ENCODE results near the gene DNAL4.

The DNAL4 gene

DNA sequence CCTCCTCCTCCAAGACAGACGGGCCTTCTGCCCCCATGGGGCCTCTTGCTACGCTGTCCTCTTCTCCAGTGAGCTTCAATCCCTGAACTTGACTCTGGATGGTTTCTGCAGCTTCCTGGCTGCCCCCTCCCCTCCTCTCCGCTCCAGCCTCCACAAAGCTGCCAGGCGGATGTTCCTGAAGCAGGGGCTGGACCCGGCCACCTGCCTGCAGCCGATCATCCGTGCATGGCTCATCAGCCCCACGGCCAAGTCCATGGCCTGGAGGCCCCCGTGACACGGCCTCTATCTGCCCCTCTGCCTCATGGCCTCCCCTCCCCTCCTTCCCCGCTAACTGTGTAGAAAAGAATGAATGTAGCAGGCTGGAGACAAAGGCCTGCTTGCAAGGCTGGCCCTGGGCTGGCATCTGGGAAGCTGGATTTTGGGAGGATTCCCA, 31.4 kb downstream of the DNAL4 start:
- Mint-ChIP-seq H3K27me3 (no peaks in the 10 kb centered on the region), H3K36me3 (no peaks in the 10 kb centered on the region), H3K4me3 (no peak overlapping the region), H3K9me3 (ENCODE audit: low read depth) (no peaks in the 10 kb centered on the region), H3K4me1 (ENCODE audit: low read depth) (peaks cover 21% of the 10 kb centered on the region), H3K27ac (no peak overlapping the region)

DNA sequence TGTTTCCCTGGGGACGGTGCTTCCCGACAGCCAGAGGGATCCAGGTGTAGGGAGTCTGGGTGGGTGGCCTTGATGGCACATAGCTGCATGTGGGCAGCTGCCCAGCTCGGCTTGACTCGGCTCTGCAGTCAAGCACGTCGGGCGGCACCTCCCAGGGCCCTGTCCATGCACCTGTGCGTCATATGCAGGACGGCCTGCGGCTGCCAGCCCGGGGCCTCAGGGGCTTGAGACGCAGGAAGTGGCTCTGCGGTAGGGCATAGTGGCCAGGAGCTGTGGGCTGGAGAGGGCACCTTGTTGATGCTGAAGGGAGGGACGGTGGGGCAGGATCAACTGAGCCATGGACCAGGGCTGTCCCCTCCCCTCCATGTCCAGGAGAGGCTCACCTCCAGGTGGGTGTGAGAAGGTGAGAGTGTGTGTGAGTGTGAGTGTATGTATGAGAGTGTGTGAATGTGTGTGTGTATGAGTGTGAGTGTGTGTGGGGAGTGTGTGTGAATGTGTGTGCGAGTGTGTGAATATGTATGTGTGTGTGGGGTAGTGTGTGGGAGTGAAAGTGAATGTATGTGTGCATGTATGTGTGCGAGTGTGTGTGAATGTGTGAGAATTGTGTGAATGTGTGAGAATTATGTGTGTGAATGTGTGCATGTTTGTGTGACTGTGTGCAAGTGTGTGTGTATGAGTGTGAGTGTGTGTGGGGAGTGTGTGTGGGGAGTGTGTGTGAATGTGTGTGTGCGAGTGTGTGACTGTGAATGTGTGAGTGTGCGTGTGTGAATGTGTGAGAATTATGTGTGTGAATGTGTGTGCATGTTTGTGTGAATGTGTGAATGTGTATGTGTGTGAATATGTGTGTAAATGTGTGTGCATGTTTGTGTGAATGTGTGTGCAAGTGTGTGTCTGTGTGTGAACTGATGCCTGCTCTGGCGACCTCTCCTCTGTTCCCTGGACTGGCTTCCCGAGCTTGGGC, 32.5 kb downstream of the DNAL4 start:
- peaks cover 31% of the 10 kb centered on the region for H3K4me1 Mint-ChIP-seq (ENCODE audit: low read depth)
- H3K36me3 Mint-ChIP-seq: no peaks in the 10 kb centered on the region
- no peaks in the 10 kb centered on the region for H3K27me3 Mint-ChIP-seq
- no peak overlapping the region for H3K27ac Mint-ChIP-seq
- no peak overlapping the region for H3K4me3 Mint-ChIP-seq
- no peaks in the 10 kb centered on the region for H3K9me3 Mint-ChIP-seq (ENCODE audit: low read depth)

DNA sequence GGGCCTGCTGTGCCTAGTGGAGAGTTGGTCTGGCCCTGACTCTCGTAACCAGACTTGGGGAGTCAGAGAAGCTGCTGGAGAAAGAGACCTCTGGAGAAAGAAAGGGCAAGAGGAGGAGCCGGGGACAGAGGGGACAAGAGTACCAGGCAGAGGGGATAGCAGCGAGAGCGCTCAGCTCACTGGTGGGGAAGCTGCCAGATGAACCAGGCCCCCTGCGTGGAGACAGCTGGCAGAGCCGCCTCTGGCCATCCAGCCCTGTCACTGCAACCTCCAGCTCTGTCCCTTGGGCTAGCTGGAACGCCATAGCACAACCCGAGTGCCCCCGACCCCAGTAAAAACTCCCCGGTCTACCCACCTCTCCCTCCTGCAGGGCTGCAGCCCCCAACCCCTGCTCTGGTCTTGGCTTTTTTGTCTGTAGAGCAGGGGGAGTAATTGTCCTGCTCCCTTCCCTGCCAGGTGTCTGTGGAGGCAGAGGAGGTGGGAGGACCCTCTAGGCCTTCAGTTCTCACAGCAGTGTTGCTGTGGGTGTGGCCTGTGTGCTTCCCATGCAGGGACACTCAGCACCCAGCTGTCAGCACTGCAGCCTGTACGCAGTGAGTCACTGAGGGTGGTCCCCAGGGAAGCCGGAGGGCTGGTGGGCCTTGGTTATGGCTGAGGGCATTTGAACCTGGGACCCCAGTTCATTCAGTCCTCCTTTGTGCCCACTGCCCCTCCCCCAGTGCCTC, 33.3 kb downstream of the DNAL4 start:
- Mint-ChIP-seq H3K4me1 (ENCODE audit: low read depth) (peaks cover 29% of the 10 kb centered on the region), H3K4me3 (no peak overlapping the region), H3K27me3 (no peaks in the 10 kb centered on the region), H3K9me3 (ENCODE audit: low read depth) (no peaks in the 10 kb centered on the region), H3K27ac (no peak overlapping the region), H3K36me3 (no peaks in the 10 kb centered on the region)

DNA sequence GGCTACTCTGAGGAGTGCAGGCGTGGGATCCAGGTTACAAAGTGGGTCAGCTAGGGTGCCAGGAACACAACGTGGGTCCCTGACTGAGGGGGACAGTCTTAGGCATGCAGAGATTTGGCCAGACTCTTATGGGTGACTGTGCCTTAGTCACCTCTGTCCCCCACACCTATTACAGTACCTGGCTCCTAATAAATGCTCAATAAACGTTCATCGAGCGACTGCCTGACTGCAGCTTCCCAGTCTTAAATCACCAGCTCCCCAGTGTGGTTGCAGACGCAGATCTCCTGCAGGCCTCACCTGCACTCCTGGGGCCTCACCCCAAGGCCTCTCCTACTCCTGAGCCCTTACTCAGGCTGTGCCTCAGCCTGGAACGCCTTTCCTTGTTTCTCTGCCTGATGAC, 34.9 kb downstream of the DNAL4 start:
- Mint-ChIP-seq H3K27me3 (no peaks in the 10 kb centered on the region), H3K4me3 (no peak overlapping the region), H3K36me3 (no peaks in the 10 kb centered on the region), H3K27ac (no peak overlapping the region), H3K4me1 (ENCODE audit: low read depth) (peaks cover 40% of the 10 kb centered on the region), H3K9me3 (ENCODE audit: low read depth) (no peaks in the 10 kb centered on the region)

DNA sequence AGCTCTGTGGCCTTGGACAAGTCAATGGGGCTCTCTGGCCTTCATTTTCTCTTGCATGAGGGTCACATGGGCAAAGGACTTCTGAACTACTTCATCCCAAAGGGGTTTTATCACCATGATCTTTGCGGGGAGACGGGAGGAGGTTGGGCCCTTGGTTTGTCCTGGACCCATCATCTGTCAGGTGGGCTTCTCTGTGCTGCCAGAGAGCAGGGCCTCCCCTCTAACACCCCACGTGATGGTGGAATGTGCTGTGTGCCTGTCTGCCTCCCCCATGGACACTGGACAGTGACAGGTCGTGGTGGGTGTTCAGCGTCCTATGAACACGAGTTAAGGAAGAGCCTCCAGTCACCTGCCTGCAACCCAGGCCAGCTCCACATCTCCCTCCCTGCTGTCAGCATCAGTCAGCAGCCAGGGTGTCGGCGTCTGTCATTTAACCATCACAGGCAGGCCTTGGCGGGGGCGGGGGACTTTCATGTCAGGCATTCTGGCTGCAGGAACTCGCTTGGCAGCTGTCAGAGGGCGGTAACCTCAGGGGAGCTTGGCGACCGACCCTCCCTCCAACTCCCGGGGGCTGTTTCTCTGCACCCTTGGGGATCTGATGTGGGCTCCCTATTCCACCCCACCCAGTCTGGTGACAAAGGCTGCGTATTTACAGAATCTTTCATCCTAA, 35.5 kb downstream of the DNAL4 start:
- Mint-ChIP-seq H3K9me3 (ENCODE audit: low read depth) (no peaks in the 10 kb centered on the region), H3K27ac (peak overlapping the region; percentile 80), H3K4me3 (peak overlapping the region; percentile 64), H3K27me3 (no peaks in the 10 kb centered on the region), H3K4me1 (ENCODE audit: low read depth) (peaks cover 46% of the 10 kb centered on the region), H3K36me3 (no peaks in the 10 kb centered on the region)

DNA sequence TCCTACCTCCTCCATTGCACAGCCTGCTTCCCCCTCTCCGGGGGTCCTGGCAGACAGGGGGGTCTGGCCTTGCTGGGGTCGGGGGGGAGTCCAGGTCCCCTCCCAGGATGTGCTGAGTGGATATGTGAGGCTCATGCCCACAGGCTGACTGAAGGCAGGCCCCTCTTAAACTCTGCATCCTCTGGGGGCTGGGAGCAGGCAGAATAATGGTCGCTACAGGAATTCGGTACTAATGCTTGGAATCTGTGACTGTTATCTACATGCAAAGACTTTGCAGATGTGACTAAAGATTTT, 36.5 kb downstream of the DNAL4 start:
- Mint-ChIP-seq H3K4me3 (peak overlapping the region; percentile 92), H3K36me3 (no peaks in the 10 kb centered on the region), H3K4me1 (ENCODE audit: low read depth) (peaks cover 55% of the 10 kb centered on the region), H3K9me3 (ENCODE audit: low read depth) (no peaks in the 10 kb centered on the region), H3K27ac (no peak overlapping the region), H3K27me3 (no peaks in the 10 kb centered on the region)

DNA sequence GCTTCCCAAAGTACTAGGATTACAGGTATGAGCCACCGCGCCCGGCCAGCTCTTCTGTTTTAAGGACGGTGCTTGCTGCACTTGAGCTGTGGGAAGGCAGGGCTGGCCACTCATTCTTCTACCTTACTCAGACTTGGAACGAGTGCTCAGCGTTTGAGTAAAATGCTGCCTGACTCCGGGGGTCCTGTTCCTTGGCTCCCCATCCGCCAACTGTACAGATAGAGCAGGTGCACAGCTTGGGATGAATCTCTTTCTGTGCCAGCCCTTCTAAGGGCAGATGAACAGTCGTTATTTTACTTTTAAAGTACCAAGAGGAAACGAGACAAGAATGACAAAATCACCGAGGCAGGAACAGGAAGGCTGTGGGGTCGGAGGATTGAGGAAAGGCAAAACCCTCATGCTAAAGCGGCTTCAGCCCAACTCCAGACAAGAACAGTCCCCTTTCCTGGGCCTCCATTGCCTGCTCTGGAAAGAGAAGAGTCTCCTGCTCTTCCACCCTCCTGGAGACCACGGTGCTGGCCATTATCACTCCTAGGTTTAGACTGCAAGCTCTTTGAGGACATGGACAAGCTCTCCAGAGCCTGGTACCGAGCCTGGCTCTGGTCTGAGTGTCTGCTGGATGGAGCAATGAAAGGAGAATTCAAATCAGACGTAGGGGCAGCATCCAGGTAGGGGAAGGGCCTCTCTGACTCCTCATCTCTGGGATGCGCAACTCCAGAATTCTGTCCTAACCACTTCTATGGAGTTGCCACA, 37.1 kb downstream of the DNAL4 start:
- peak overlapping the region; percentile 92 for H3K4me3 Mint-ChIP-seq
- H3K9me3 Mint-ChIP-seq (ENCODE audit: low read depth): no peaks in the 10 kb centered on the region
- H3K36me3 Mint-ChIP-seq: no peaks in the 10 kb centered on the region
- H3K4me1 Mint-ChIP-seq (ENCODE audit: low read depth): peaks cover 60% of the 10 kb centered on the region
- no peaks in the 10 kb centered on the region for H3K27me3 Mint-ChIP-seq
- H3K27ac Mint-ChIP-seq: peak overlapping the region; percentile 92

DNA sequence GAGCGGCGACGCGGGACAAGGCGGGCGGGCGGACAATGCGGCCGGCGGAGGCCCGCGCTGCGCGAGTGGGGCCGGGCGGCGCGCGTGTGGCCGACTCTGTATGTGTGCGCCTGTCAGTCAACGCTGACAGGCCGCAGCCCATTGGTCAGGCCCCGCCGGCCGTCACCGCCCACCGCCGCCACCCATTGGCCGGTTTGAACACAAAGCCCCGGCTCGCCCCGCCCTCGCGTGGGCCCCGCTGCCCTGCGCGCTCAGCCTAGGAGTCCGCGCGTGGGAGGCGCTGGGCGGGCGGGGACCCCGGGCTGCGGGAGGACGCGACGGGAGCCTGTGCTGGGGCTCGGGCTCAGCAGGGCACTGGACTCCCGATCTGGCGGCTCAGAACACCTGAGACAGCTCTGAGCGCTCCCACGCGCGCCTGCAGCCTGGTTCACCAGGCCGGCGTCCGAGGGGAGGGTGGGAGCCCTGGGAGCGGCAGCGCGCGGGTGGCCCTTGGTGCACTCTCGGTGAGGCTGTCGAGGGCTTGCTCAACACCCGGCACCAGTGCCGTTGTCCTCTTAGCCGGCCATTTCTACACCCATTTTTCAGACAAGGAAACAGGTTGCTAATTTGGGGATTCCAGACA, 37.9 kb downstream of the DNAL4 start, which contains the start of gene SUN2:
Gene SUN2, minus strand, starts transcription at position 88 of the 622 bp plus-strand sequence. CDS start 3,370 bp downstream, outside the sequence.
- Mint-ChIP-seq H3K4me3 (peak within 1 kb of the TSS; percentile 92), H3K27ac (peak within 1 kb of the TSS; percentile 99), H3K9me3 (ENCODE audit: low read depth) (no peaks in the 10 kb centered on the region), H3K27me3 (no peaks in the 10 kb centered on the region), H3K36me3 (no peaks in the 10 kb centered on the region), H3K4me1 (ENCODE audit: low read depth) (peaks cover 69% of the 10 kb centered on the region)

DNA sequence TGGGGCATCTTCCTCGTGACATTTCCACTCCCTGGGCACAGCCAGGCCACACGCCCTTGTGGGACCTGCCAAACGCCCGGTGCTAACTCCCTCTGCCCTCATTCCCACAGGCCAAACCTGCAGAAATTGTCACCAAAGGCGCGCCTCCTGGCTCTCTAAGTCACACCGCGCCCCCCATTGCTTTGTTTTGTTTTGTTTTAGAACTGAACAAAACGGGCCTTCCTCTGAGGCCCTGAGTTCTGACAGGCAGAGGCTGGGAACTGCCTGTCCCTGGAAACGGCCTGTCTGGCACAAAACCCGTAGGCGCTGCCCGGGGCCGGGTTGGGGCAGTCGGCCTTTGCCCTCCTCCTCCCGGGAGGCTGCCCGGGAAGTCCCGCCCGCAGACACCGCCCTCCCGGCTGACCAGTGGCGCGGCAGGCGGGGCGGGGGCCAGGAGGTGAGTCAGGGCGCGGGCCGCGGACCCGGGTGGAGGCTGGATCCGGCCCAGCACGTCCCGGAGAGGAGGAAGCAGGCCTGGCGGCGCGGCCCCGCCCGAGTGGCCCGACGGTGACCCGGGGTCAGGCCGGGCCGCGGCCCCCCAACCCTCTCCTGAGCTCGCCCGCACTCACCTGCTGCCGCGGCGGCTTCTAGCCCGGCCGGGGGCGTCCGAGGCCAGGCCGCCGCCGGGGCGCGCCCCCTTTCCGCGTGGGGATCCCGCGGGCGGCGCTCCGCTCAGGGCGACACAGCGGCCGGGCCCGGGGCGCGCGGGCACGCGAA, 38.6 kb downstream of the DNAL4 start:
- Mint-ChIP-seq H3K27me3 (no peaks in the 10 kb centered on the region), H3K4me1 (ENCODE audit: low read depth) (peaks cover 73% of the 10 kb centered on the region), H3K36me3 (no peaks in the 10 kb centered on the region), H3K4me3 (peak overlapping the region; percentile 92), H3K9me3 (ENCODE audit: low read depth) (no peaks in the 10 kb centered on the region), H3K27ac (peak overlapping the region; percentile 99)

DNA sequence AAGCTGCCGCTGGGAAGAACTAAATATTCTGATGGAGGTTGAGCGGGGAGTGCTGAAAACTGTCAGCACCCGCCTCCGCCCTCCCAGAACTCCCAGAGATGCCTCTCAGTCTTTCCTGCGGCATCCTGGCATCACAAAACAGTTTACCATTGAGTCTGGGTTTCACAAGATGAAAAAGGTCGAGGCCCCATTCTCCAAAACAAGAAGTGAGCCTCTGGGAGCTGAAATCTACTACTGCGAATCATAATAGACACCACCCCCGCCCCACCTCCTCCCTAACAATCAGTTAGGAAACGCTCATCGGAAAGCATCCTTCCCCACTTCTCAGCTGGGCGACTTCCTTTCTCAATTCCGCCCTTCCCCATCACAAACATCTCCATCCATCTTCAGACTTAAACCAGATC, 39.2 kb downstream of the DNAL4 start:
- peak overlapping the region; percentile 92 for H3K4me3 Mint-ChIP-seq
- peaks cover 78% of the 10 kb centered on the region for H3K4me1 Mint-ChIP-seq (ENCODE audit: low read depth)
- no peaks in the 10 kb centered on the region for H3K36me3 Mint-ChIP-seq
- peak overlapping the region; percentile 99 for H3K27ac Mint-ChIP-seq
- H3K9me3 Mint-ChIP-seq (ENCODE audit: low read depth): no peaks in the 10 kb centered on the region
- H3K27me3 Mint-ChIP-seq: no peaks in the 10 kb centered on the region

DNA sequence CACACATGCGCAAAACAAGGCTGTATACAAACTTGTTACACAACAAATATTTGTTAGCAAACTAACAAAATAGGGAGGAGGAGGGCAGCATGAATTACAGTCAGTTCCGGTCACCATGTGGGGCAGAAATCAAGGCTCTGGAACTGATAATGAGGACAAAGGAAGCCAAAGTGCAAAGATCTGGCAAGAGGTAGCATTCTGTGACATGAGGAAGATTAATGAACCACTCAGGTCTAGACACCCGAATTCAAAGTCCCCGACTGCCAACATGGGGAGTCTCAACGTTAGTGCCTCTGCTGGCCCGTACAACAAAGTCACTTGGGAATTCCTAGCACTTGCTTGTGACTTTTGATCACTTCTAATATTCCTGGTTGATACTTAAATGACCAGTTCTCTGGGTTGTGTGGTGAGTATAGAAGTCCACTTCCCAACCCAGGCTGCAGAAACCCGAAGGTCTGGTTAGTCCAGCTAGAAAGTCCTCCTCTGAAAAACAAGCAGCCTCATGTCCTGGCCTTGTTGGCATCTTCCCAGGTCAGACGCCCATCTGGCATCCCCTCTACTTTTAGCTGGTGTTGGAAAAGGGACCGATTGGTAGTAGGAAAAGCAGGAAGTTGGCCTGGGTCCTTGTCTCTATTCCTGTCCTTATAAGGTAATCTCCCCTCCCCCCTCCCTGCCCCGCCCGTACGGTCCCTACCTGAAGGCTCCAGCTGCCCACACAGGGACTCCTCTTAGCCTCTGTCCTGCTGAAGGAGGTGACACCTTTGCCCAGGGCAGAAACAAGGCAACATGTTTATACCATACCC, 39.8 kb downstream of the DNAL4 start:
- no peaks in the 10 kb centered on the region for H3K9me3 Mint-ChIP-seq (ENCODE audit: low read depth)
- no peaks in the 10 kb centered on the region for H3K27me3 Mint-ChIP-seq
- peaks cover 79% of the 10 kb centered on the region for H3K4me1 Mint-ChIP-seq (ENCODE audit: low read depth)
- no peaks in the 10 kb centered on the region for H3K36me3 Mint-ChIP-seq
- H3K4me3 Mint-ChIP-seq: peak overlapping the region; percentile 92
- peak overlapping the region; percentile 99 for H3K27ac Mint-ChIP-seq

DNA sequence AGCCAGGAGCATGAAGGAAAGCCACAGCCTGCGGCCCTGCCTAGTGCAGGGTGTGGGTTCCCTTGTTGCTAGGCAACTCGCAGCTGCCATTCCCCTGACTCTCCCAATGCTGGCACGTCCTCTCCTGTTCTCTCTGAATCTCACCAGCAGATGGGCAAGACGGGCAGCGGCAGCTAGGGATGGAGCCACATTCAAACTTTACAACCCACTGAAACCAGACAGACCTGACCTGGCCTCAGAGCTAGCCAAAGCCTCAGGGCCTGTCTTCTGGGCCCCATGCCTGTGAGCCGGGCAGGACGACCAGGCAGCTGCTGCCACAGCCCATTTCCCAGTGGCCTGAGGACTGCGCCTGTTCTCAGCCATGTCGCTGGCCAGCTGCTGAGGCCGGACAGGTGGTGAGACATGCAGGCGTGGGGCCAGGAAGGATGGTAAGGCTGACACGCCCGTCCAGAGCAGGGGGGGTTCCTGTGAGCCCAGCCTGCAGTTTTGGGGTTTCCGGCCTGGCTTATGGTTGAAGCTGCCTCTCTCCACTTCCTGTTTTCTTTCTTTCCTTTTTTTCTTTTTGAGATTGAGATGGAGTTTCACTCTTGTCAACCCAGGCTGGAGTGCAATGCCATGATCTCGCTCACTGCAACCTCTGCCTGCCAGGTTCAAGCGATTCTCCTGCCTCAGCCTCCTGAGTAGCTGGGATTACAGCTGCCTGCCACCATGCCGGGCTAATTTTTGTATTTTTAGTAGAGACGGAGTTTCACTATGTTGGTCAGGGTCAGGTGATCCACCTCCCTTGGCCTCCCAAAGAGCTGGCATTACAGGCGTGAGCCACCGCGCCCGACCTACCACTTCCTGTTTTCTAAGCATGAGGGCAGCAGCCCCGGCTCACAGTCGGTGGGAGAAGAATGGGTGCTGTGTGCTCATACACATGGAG, 42.3 kb downstream of the DNAL4 start:
- Mint-ChIP-seq H3K4me3 (peak overlapping the region; percentile 92), H3K36me3 (no peaks in the 10 kb centered on the region), H3K27me3 (no peaks in the 10 kb centered on the region), H3K4me1 (ENCODE audit: low read depth) (peaks cover 68% of the 10 kb centered on the region), H3K9me3 (ENCODE audit: low read depth) (no peaks in the 10 kb centered on the region), H3K27ac (peak overlapping the region; percentile 99)

All from activated naive CD8-positive, alpha-beta T cell (primary cell).